Upper lobe of left lung (tissue), 4 donors: Measurements from ENCODE around the gene LEKR1.

Experiments used
- EP300 ChIP-seq, 4 donors: sonication (generic); formaldehyde crosslinking; IDR thresholded peaks; one replicate each; pipeline ENCODE4 v1.5.1; 2017; ENCODE audit warnings: antibody characterized with exemption in 4 of 4, control low read depth in 2 of 4
- POLR2A ChIP-seq, 4 donors: fragments of 450-650 bp; IDR thresholded peaks; one replicate each; pipeline ENCODE4 v1.5.1; 2016 to 2017; ENCODE audit warnings: antibody characterized with exemption in 4 of 4, mild to moderate bottlenecking in 2 of 4
- POLR2AphosphoS5 ChIP-seq, 2 donors: sonication (generic); formaldehyde crosslinking; IDR thresholded peaks; one replicate each; pipeline ENCODE4 v1.5.1; 2017; ENCODE audit warnings: antibody characterized with exemption in 2 of 2
- TF ChIP-seq, protein P1 (sequence below), 6 experiments: fragments of 450-650 bp in 4 of 6; fragments of 200-600 bp in 2 of 6; sonication (generic) in 2 of 6; IDR thresholded peaks; one replicate each; pipeline ENCODE4 v1.5.1; 2016 to 2019; ENCODE audit warnings: antibody characterized with exemption in 6 of 6

DNA sequence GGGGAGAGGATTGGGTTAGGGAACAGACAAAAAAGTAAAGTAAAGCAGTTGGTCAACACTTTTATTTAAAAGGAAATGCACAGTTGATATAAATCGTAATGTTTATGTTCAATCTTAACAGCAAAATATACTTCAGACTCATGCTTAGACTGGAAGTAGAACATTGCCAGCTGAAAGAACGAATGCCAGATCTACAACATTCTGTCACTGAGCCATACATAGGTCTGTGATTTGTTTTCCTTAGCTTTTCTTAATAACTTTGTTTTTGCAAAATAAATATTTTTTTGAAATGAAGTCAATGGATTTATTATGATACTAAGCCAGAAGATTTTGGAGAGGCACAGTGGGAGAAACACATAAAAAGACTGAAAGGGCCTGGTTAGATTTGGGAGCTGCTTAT lies 62.0 kb downstream of the LEKR1 start:
- TF ChIP-seq POLR2A (IDR thresholded peaks at IDR 0.05), result no peak
- TF ChIP-seq, protein P1, sequence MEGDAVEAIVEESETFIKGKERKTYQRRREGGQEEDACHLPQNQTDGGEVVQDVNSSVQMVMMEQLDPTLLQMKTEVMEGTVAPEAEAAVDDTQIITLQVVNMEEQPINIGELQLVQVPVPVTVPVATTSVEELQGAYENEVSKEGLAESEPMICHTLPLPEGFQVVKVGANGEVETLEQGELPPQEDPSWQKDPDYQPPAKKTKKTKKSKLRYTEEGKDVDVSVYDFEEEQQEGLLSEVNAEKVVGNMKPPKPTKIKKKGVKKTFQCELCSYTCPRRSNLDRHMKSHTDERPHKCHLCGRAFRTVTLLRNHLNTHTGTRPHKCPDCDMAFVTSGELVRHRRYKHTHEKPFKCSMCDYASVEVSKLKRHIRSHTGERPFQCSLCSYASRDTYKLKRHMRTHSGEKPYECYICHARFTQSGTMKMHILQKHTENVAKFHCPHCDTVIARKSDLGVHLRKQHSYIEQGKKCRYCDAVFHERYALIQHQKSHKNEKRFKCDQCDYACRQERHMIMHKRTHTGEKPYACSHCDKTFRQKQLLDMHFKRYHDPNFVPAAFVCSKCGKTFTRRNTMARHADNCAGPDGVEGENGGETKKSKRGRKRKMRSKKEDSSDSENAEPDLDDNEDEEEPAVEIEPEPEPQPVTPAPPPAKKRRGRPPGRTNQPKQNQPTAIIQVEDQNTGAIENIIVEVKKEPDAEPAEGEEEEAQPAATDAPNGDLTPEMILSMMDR (IDR thresholded peaks at IDR 0.05), result no peak
- TF ChIP-seq EP300 (IDR thresholded peaks at IDR 0.05), result no peak
- no peak for TF ChIP-seq POLR2AphosphoS5 (IDR thresholded peaks at IDR 0.05)
